Fibroblast of skin of abdomen (primary cell): ENCODE measurements around the gene SOX1. TPM values are rescaled to one million over a fixed set of nuclear protein-coding genes. Genes with fewer than 3 reads are reported as not detected.

Experiments used
- DNase-seq: peaks from one replicate; pipeline ENCODE4 v3.0.0-alpha.2; 2013
- polyA plus RNA-seq, 2 experiments: library from polyadenylated mRNA; unstranded; fragments of 120-200 nt; gene quantifications; one replicate each; pipeline ENCODE4 v1.2.1, GENCODE V29; 2013; ENCODE audit not compliant: insufficient read length in 2 of 2

The SOX1 gene
- polyA plus RNA-seq (2013, experiment 1 of 2; ENCODE audit: insufficient read length): not detected
- not detected for polyA plus RNA-seq (2013, experiment 2 of 2; ENCODE audit: insufficient read length)

GRCh38 chr13:112067116-112067741 is at the start of gene SOX1:
Gene SOX1, plus strand, starts transcription at chr13:112067149. Its CDS starts 510 bp downstream, at chr13:112067659.
- no peak for DNase-seq

GRCh38 chr13:112024577-112024976 is 42.4 kb upstream of the SOX1 start:
- DNase-seq: no peak

DNA sequence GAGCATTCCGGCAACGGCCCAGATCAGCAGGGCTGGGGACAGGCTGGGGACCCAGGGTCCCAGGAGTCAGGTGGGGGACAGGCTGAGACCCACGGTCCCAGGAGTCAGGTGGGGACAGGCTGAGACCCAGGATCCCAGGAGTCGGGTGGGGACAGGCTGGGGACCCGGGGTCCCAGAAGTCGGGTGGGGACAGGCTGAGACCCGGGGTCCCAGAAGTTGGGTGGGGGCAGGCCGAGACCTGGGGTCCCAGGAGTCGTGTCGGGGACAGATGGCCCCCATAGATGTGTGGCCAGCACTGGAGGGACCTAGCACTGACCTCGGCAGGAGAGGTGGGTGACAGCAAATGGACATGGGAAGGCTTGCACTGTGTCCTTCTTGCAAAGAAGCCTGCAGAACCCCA is 39.7 kb upstream of the SOX1 start:
- no peak for DNase-seq

DNA sequence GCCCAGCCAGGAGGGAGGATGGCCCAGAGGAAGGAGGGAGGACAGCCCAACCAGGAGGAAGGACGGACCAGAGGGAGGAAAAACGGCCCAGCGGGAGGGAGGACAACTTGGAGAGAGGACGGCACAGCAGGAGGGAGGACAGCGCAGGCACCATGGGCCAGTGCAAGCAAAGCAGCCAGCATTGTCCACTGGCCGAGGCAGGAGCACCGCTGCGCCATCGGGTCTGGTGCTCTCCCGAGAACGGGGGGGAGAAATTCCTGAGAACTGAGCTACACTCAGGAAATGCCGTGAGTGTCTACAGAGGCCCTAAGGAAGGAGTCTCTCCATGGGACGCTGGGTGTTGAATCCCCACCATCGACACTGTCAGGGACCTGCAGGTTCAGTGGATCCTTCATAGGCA is 38.5 kb upstream of the SOX1 start:
- DNase-seq: no peak

DNA sequence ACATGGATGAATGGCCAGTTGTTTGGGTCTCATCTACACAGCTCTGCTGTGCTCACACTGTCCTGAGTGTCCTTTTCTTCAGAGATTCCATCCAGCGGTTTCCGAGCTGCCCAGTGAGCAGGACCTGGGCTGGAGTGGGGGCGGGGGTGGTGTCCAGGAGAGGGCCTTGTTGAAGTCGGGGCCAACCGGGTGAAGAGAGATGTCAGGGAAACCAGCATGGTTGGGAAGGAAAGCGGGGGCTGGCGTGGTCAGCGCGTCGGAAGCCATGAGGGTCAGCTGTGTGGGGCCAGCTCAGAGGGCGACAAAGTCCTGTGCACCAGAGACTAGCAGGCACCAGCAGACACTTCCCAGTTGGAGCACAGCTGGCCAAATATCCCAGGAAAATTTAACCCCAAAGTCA is 37.8 kb upstream of the SOX1 start:
- no peak for DNase-seq

GRCh38 chr13:112032186-112032993 is 34.6 kb upstream of the SOX1 start:
- DNase-seq: no peak

GRCh38 chr13:112034231-112034630 is 32.7 kb upstream of the SOX1 start:
- no peak for DNase-seq

GRCh38 chr13:112034846-112035245 is 32.1 kb upstream of the SOX1 start:
- DNase-seq: no peak

DNA sequence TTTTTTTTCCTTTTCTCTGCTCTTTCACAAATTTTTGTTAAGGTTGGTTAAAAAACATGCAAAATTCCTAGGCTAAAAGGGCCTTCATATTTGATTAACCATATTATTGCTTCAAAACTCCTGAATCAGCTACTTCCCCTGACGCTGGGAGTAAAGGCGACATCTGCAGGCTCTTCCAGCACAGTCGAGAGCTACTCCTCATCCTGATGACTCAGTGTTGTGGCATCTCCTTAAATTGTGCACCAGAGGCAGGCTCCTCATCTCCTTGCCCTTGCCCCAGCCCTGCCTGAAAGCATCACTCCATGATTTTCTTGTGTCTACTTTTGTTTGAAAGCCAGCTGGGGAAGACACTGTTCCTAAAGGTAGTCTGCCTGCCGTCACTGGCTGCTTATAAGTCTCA is 24.5 kb upstream of the SOX1 start:
- DNase-seq: no peak

- DNase-seq: no peak
These were observed 14.7 kb upstream of the SOX1 start for GRCh38 chr13:112052213-112052612.

GRCh38 chr13:112053167-112053743 is 13.7 kb upstream of the SOX1 start:
- no peak for DNase-seq

DNA sequence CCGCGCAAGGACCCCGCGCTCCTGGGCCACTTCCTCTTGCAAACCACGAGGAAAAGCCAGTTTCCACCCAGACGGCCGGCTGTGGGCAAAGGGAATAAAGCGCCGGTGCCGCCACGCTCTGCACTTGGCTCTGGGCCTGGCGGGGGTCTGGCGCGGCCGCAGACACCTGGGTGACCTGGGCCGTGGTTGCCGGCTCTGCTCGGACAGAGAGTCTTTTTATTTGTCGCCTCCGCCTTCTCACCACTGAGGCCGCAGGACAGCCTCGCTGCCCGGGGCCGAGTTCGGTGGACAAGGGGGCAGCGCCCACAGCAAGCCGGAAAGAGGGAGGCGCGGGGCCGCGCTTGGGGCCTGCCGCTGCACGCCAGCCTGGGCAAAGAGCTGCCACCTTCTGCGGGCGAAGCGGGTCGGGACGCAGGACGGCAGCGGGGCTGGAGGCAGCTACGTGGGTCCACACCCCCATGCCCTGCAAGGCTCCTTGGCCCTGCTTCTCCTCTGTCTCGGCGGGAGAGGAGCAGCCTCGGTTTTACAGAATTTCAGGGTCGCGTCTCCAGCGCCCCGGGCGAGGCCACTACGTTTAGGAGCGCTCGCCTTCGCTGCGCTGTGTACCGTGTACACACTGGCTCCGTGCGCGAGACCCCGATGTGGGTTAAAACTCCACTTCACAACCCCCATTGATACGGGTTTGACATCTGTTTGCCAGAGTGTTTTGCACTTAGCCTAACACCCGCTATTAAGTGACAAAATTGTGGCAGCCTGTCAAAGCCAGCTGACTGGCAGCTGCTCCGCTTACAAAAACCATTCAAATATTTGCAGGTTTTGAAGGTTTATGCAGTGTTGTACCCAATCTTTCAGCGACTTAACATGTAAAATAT is 13.0 kb upstream of the SOX1 start:
- no peak for DNase-seq

GRCh38 chr13:112054616-112055015 is 12.3 kb upstream of the SOX1 start:
- no peak for DNase-seq

GRCh38 chr13:112055036-112055914 is 11.7 kb upstream of the SOX1 start:
- DNase-seq: no peak

DNA sequence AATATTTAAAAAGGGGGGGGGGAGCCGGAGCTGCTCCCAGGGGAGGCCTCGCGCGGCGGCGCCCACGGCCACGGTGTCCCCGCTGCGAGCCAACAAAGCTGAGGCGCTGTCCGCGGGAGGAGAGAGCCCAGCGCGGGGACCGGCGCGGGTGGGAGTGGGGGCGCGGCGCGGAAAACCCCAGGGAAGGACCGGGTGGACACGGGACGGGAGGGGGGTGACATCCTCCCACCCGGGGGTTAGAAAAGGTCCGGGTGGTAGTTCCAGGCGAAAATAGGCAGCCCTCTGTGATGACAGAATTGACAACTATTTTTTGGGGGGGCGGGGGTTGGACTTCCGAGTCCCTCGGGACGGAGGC is 11.1 kb upstream of the SOX1 start:
- DNase-seq: no peak

GRCh38 chr13:112056284-112056727 is 10.6 kb upstream of the SOX1 start:
- DNase-seq: no peak

GRCh38 chr13:112056739-112057438 is 10.1 kb upstream of the SOX1 start:
- DNase-seq: no peak

GRCh38 chr13:112057439-112057735 is 9.6 kb upstream of the SOX1 start:
- DNase-seq: no peak

DNA sequence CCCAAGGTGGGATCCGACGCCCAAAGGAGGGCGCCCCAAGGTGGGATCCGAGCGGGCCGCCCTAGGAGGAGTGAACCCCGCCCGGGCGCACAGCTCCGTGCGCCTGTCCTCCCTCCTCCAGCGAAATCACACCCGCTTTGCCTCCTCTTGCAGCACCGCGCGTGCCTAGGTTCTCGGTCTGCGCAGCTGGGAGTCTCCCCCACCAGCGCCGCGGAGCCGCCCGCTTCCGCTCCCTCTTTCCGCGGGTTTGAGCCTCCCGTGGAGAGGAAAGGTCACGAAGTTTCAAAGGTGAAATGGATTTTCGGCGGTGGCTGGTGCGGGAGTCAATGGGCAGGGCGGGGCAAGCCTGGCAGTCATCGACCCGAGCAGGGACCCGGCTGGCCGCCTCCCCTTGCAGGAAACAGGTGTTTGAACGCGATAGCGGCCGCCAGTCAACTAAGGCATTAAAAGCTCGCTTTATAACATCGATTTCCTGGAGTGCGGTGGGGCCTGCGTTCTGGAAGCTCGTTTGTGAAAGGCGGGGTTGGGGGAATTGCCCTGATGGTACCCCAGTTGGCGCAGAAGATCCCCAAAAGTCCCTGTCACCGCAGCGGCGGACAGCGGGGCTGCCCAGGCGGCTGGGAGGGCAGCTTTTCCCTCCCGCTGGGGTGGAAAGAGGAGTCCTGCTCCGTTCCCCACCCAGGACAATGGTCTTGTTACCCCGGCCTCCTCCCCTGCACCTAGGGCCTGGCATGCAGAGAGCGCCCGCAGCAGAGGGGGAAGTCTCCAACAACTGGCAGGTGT is 9.0 kb upstream of the SOX1 start:
- DNase-seq: no peak

DNA sequence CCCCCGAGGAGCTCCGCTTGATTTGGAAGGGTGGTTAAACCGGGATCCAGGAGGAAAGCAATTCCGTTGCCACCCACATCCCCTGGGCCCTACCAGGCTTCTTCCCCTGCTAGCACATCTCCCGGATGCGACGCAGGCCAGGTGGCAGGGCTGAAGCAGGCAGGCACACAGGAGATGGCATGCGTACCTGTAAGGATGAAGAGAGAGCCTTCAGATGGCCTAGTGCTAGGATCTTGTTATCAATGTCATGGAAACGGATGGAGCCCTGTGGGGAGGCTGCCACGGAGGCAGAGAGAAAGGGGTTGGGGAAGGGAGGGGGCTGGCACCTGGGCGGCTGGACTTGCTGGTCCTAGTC is 8.5 kb upstream of the SOX1 start:
- DNase-seq: no peak

DNA sequence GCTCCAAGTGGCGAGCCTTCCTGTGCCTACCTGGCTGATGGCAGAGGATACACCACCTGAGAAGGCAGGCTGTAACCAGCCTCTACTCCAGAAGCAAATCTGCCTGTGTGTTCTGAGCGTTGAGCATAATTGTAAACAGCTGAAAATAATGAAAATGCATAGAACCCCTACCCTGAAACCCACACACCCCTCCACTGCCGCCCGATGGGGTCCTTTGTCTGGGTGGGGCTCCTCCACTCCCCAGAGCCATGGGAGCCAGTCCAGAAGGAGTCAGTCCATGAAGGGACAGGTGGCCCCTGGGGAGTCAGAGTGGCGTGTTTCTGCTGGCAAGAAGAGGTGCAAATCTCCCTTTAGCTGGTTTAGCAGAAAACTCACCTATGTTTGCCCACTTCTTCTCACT is 8.0 kb upstream of the SOX1 start:
- no peak for DNase-seq
